Transverse colon (tissue), 4 donors: ENCODE results near the gene C1QA.

Experiments
- CTCF ChIP-seq, 5 experiments: fragments of 200-600 bp in 3 of 5; fragments of 450-650 bp in 2 of 5; sonication (generic) in 3 of 5; IDR thresholded peaks; 1 replicate in 2 of 5; 2 replicates in 3 of 5; pipeline ENCODE4 v1.5.1; 2016 to 2017; ENCODE audit warnings: antibody characterized with exemption in 5 of 5, inconsistent platforms in 3 of 5, mild to moderate bottlenecking in 2 of 5, moderate library complexity in 1 of 5
- POLR2A ChIP-seq: fragments of 450-650 bp; IDR thresholded peaks from one replicate; pipeline ENCODE4 v1.6.1; 2016; ENCODE audit warnings: antibody characterized with exemption, mild to moderate bottlenecking, moderate library complexity
- POLR2AphosphoS5 ChIP-seq, 3 donors: sonication (generic); formaldehyde crosslinking; IDR thresholded peaks; one replicate each; pipeline ENCODE4 v1.6.1; 2016; ENCODE audit warnings: antibody characterized with exemption in 3 of 3

- TF ChIP-seq CTCF (IDR thresholded peaks at IDR 0.05) (no peak), POLR2AphosphoS5 (IDR thresholded peaks at IDR 0.05) (no peak), POLR2A (no peak)
Observed at GRCh38 chr1:22687191-22687590, 50.8 kb downstream of the C1QA start.
